ENCODE results near the gene OCA2. TPM values are rescaled to one million over a fixed set of nuclear protein-coding genes. Genes with fewer than 3 reads are reported as not detected.

The OCA2 gene
- total RNA-seq, 1 donor from 2014 or later, result 25.7 TPM

GRCh38 chr15:28118531-28118930 lies 19.4 kb upstream of the OCA2 start:
- DNase-seq, result no peak

- DNase-seq, result no peak
These were observed 19.0 kb upstream of the OCA2 start for GRCh38 chr15:28118083-28118482.

GRCh38 chr15:28117432-28117990 lies 18.4 kb upstream of the OCA2 start:
- no peak for DNase-seq

GRCh38 chr15:28116521-28117431 lies 17.7 kb upstream of the OCA2 start:
- no peak for DNase-seq

GRCh38 chr15:28115871-28116270 lies 16.8 kb upstream of the OCA2 start:
- no peak for DNase-seq

GRCh38 chr15:28114721-28115622 lies 15.9 kb upstream of the OCA2 start:
- no peak for DNase-seq

- no peak for DNase-seq
These were observed 15.0 kb upstream of the OCA2 start for GRCh38 chr15:28114114-28114455.

- DNase-seq, result no peak
These were observed 14.4 kb upstream of the OCA2 start for GRCh38 chr15:28113394-28114113.

GRCh38 chr15:28112962-28113361 lies 13.8 kb upstream of the OCA2 start:
- DNase-seq, result no peak

GRCh38 chr15:28112101-28112760 lies 13.1 kb upstream of the OCA2 start:
- no peak for DNase-seq

- no peak for DNase-seq
These were observed 12.4 kb upstream of the OCA2 start for GRCh38 chr15:28111543-28111942.

- DNase-seq, result no peak
These were observed 11.4 kb upstream of the OCA2 start for GRCh38 chr15:28110481-28110881.

GRCh38 chr15:28109626-28110455 lies 10.7 kb upstream of the OCA2 start:
- no peak for DNase-seq

GRCh38 chr15:28107904-28108275 lies 8.8 kb upstream of the OCA2 start:
- no peak for DNase-seq

GRCh38 chr15:28107111-28107903 lies 8.2 kb upstream of the OCA2 start:
- no peak for DNase-seq

GRCh38 chr15:28106294-28107110 lies 7.4 kb upstream of the OCA2 start:
- peak; percentile 28 for DNase-seq

- DNase-seq, result no peak
These were observed 6.7 kb upstream of the OCA2 start for GRCh38 chr15:28105793-28106192.

- DNase-seq, result no peak
These were observed 6.2 kb upstream of the OCA2 start for GRCh38 chr15:28105224-28105791.

GRCh38 chr15:28104326-28104725 lies 5.2 kb upstream of the OCA2 start:
- DNase-seq, result no peak
